ENCODE measurements around the gene TEKT5.

DNA sequence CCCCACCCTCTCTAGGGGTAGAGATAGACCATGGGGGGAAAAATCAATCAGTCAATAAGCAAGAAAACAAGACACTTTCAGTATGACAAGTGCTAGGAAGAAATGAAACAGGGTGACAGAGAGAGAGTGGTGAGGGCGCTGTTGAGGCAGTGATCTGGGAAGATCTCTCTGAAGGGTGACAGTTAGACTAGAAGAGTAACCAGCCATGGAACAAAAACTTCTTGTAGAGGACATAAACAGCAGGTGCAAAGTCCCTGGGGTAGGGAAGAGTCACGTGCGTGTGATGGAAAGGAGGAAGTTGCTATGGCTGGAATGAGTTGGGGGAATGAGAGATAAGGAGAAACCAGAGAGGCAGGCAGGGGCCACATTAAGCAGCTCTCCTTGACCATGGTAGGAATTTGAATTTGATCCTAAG lies 97.5 kb downstream of the TEKT5 start:
- TF ChIP-seq CTCF (IDR thresholded peaks at IDR 0.05) (no peak), POLR2A (IDR thresholded peaks at IDR 0.05) (no peak)
